GM23248 (cell line): Measurements from ENCODE around the gene CDKAL1. TPM values are rescaled to one million over a fixed set of nuclear protein-coding genes. Genes with fewer than 3 reads are reported as not detected.

ENCODE experiments used
- DNase-seq: peaks from one replicate; pipeline ENCODE4 v3.0.0-alpha.2; 2015
- H2AFZ ChIP-seq: fragments of 200-600 bp; sonication (generic); 2 replicates; pipeline ENCODE4 v1.6.1; 2016; ENCODE audit warnings: antibody characterized with exemption
- H3F3A ChIP-seq: fragments of 200-600 bp; sonication (generic); 2 replicates; pipeline ENCODE4 v1.6.1; 2016; ENCODE audit warnings: mild to moderate bottlenecking, antibody characterized with exemption, mixed run types; ENCODE audit not compliant: insufficient read depth
- H3K27ac ChIP-seq: fragments of 200-600 bp; sonication (generic); 2 replicates; pipeline ENCODE4 v1.5.1; 2016; ENCODE audit warnings: mild to moderate bottlenecking
- H3K27me3 ChIP-seq: fragments of 200-600 bp; sonication (generic); replicated peaks from 2 replicates; pipeline ENCODE4 v1.6.1; 2016; ENCODE audit warnings: mild to moderate bottlenecking; ENCODE audit not compliant: insufficient read depth
- H3K36me3 ChIP-seq: fragments of 200-600 bp; sonication (generic); 2 replicates; pipeline ENCODE4 v1.6.1; 2016; ENCODE audit warnings: low read depth, mild to moderate bottlenecking
- H3K4me1 ChIP-seq: fragments of 200-600 bp; sonication (generic); 2 replicates; pipeline ENCODE4 v1.6.1; 2016; ENCODE audit warnings: mild to moderate bottlenecking; ENCODE audit not compliant: insufficient read depth
- H3K4me2 ChIP-seq: fragments of 200-600 bp; sonication (generic); one replicate; pipeline ENCODE4 v1.6.1; 2016; ENCODE audit warnings: mild to moderate bottlenecking; ENCODE audit not compliant: unreplicated experiment
- H3K4me3 ChIP-seq: fragments of 200-600 bp; sonication (generic); 2 replicates; pipeline ENCODE4 v1.5.1; 2016; ENCODE audit warnings: mild to moderate bottlenecking
- H3K79me2 ChIP-seq: fragments of 200-600 bp; sonication (generic); 2 replicates; pipeline ENCODE4 v1.6.1; 2016; ENCODE audit warnings: mild to moderate bottlenecking; ENCODE audit not compliant: insufficient read depth
- H3K9ac ChIP-seq: fragments of 200-600 bp; sonication (generic); 2 replicates; pipeline ENCODE4 v1.6.1; 2016; ENCODE audit warnings: mild to moderate bottlenecking
- H3K9me2 ChIP-seq: fragments of 200-600 bp; sonication (generic); 2 replicates; pipeline ENCODE4 v1.6.1; 2016; ENCODE audit warnings: mixed run types, mild to moderate bottlenecking, moderate library complexity; ENCODE audit not compliant: insufficient read depth
- H3K9me3 ChIP-seq: fragments of 200-600 bp; sonication (generic); one replicate; pipeline ENCODE4 v1.6.1; 2017; ENCODE audit warnings: low read depth
- H4K20me1 ChIP-seq: fragments of 200-600 bp; sonication (generic); 2 replicates; pipeline ENCODE4 v1.6.0; 2016; ENCODE audit not compliant: insufficient read depth
- EZH2 ChIP-seq: fragments of 200-600 bp; sonication (generic); IDR thresholded peaks from 2 replicates; pipeline ENCODE4 v1.6.1; 2018; ENCODE audit warnings: antibody characterized with exemption, mild to moderate bottlenecking; ENCODE audit not compliant: insufficient read depth, poor library complexity, severe bottlenecking
- EZH2phosphoT487 ChIP-seq: fragments of 200-600 bp; sonication (generic); IDR thresholded peaks from 2 replicates; pipeline ENCODE4 v1.6.1; 2018; ENCODE audit warnings: antibody characterized with exemption, moderate library complexity, mild to moderate bottlenecking, low read depth; ENCODE audit not compliant: insufficient read depth
- WGBS, 2 experiments: methylation state at CpG; one replicate each; pipeline ENCODE4 v1.1.6; 2015 to 2017; ENCODE audit warnings: low lambda C conversion rate in 2 of 2, low coverage in 1 of 2; ENCODE audit errors: missing lambda C conversion rate in 2 of 2; 5-methylcytosine and 5-hydroxymethylcytosine counted together
- in situ Hi-C: fragments of 300-500 bp; cut with MboI; formaldehyde crosslinking; loops from 2 replicates; pipeline ENCODE4 v1.15.0; 2020
- polyA plus RNA-seq: library from polyadenylated mRNA; unstranded; fragments of >200 nt; fragmentation: Nextera tagmentation; extraction: Ambion mirVana; gene quantifications from 2 replicates; pipeline ENCODE4 v1.2.1, GENCODE V29; 2016
- small RNA-seq: library from RNA; depleted of rRNA; stranded (forward); fragments of <200 nt; gene quantifications from one replicate; pipeline ENCODE3, GENCODE V24; 2014; ENCODE audit warnings: low read depth, low replicate concordance
- total RNA-seq: library from RNA; depleted of rRNA; stranded (reverse); fragments of >200 nt; shearing (Covaris generic); gene quantifications from 2 replicates; pipeline ENCODE4 v1.2.3, GENCODE V29; 2014; rRNA removed

CDKAL1 gene
- total and polyA plus RNA-seq, 2 experiments from 2014 or later = 7.5 to 10.8 TPM

- in situ Hi-C loops = no loop called here
- WGBS, 2 experiments = 4 to 9% methylated on average over 4 of the region's 4 CpGs
- H3K9me2 ChIP-seq = no peaks in the 10 kb centered on the region
These were observed 744.1 kb downstream of the CDKAL1 start for GRCh38 chr6:21278375-21278745.

DNA sequence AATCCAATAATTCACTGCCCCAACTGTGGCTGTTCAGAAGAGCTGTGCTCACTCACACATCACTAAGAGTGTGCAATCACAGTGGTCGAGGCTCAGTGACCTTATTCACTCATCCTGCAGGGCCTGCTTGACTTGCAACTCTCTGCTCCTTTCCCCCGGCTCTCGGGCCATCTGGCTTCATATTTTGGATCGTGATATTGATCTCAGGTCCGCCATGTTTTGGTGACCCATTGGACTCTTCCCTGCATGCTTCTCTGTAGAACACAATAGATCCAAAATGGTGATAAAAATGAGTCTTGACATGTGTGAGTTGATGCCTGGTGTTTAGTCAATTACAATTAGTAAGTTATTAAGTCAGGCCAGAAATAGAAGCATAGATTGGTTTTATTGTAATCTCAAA lies 745.4 kb downstream of the CDKAL1 start:
- no peak overlapping the region for H3K9ac ChIP-seq
- in situ Hi-C loops = no loop called here

More at GRCh38 chr6:21278375-21278745, 744.1 kb downstream of the CDKAL1 start:
- H3K9me3 ChIP-seq = no peaks in the 10 kb centered on the region
- H4K20me1 ChIP-seq = no peaks in the 10 kb centered on the region
- H3K79me2 ChIP-seq = no peaks in the 10 kb centered on the region
- TF ChIP-seq EZH2phosphoT487 = no peak
- TF ChIP-seq EZH2 = no peak
- H3K27me3 ChIP-seq = no peaks in the 10 kb centered on the region
- H2AFZ ChIP-seq = no peak overlapping the region
- H3K4me2 ChIP-seq = no peak overlapping the region
- H3K4me3 ChIP-seq = no peak overlapping the region
- no peaks in the 10 kb centered on the region for H3F3A ChIP-seq
- no peaks in the 10 kb centered on the region for H3K4me1 ChIP-seq
- H3K36me3 ChIP-seq = no peaks in the 10 kb centered on the region
- no peak for DNase-seq
- no peak overlapping the region for H3K9ac ChIP-seq
- no peak overlapping the region for H3K27ac ChIP-seq

DNA sequence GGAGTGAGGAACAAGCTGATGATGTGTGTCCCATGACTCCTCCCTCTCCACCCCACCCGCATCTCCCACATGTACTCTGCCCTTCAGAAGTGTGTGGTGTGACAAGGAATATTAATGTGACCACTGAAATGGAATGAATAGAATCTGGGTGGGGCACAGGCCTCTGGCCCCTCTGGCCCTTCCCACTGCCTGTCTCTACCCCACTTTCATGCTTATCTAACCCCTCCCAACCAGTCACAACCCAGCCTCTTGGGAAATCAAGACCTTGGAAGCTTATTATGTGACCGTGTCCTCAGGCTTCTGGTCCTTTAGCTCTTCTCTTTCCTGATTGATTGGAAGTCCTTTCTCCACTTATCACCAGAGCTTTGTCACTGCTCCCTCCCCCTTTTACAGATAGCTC lies 747.1 kb downstream of the CDKAL1 start:
- DNase-seq = no peak
- Histone ChIP-seq H3K36me3 (no peaks in the 10 kb centered on the region), H2AFZ (no peak overlapping the region), H3K79me2 (no peaks in the 10 kb centered on the region), H3K9me3 (no peaks in the 10 kb centered on the region), H3F3A (no peaks in the 10 kb centered on the region), H3K27me3 (no peaks in the 10 kb centered on the region), H3K4me1 (no peaks in the 10 kb centered on the region), H3K9ac (no peak overlapping the region), H3K9me2 (no peaks in the 10 kb centered on the region), H4K20me1 (no peaks in the 10 kb centered on the region), H3K4me2 (no peak overlapping the region), H3K4me3 (no peak overlapping the region), H3K27ac (no peak overlapping the region)
- 57 to 69% methylated on average over 2 of the region's 2 CpGs for WGBS, 2 experiments
- in situ Hi-C loops = no loop called here
- TF ChIP-seq EZH2phosphoT487 (no peak), EZH2 (no peak)

More for the DNA sequence above, 745.4 kb downstream of the CDKAL1 start:
- no peaks in the 10 kb centered on the region for H3K36me3 ChIP-seq
- H3K27ac ChIP-seq = no peak overlapping the region
- no peaks in the 10 kb centered on the region for H4K20me1 ChIP-seq
- TF ChIP-seq EZH2phosphoT487 (no peak), EZH2 (no peak)
- 45 to 55% methylated on average over 5 of the region's 5 CpGs for WGBS, 2 experiments
- no peak overlapping the region for H2AFZ ChIP-seq
- no peak overlapping the region for H3K4me3 ChIP-seq
- no peaks in the 10 kb centered on the region for H3K27me3 ChIP-seq
- no peaks in the 10 kb centered on the region for H3K79me2 ChIP-seq
- H3K9me3 ChIP-seq = no peaks in the 10 kb centered on the region
- DNase-seq = no peak
- H3K4me1 ChIP-seq = no peaks in the 10 kb centered on the region
- H3F3A ChIP-seq = no peaks in the 10 kb centered on the region
- H3K9me2 ChIP-seq = no peaks in the 10 kb centered on the region
- no peak overlapping the region for H3K4me2 ChIP-seq

Small RNAs within 50 kb of the gene (small RNA-seq; reads per million reads assigned to genes)
- gene RF00019 (not detected), gene RNU6-150P (not detected)

Other genes starting within 250 kb of the CDKAL1 start
- gene E2F3, start 132.6 kb upstream of the CDKAL1 start, total RNA-seq = 4.1 and 4.8 TPM in 2 replicates
- gene E2F3, start 132.6 kb upstream of the CDKAL1 start, polyA plus RNA-seq = 6.1 and 7.0 TPM in 2 replicates